GM18502 (cell line): ENCODE data around the gene SLC11A2.
"Not testable (repeated sequence)": the region's sequence is repeated elsewhere in the genome, so short reads cannot be mapped to it uniquely, and the experiment has no call there.

ENCODE experiments used
- ATAC-seq: cut with Tn5 transposase; IDR thresholded peaks from one replicate; pipeline ENCODE4 v1.9.1; 2021; ENCODE audit warnings: mild to moderate bottlenecking; ENCODE audit not compliant: unreplicated experiment, poor library complexity

The SLC11A2 gene

GRCh38 chr12:50999093-50999492, 27.1 kb downstream of the SLC11A2 start:
- ATAC-seq = no peak

GRCh38 chr12:50992819-50993218, 33.4 kb downstream of the SLC11A2 start:
- ATAC-seq = no peak

- no peak for ATAC-seq
Observed at GRCh38 chr12:50991291-50991690, 34.9 kb downstream of the SLC11A2 start.

GRCh38 chr12:50990791-50991190, 35.4 kb downstream of the SLC11A2 start:
- no peak for ATAC-seq

GRCh38 chr12:50990147-50990727, 35.9 kb downstream of the SLC11A2 start:
- no peak for ATAC-seq

- ATAC-seq = no peak
Observed at GRCh38 chr12:50988871-50989270, 37.3 kb downstream of the SLC11A2 start.

GRCh38 chr12:50988051-50988450, 38.1 kb downstream of the SLC11A2 start:
- no peak for ATAC-seq

GRCh38 chr12:50986966-50987737, 39.0 kb downstream of the SLC11A2 start:
- ATAC-seq = no peak

GRCh38 chr12:50985322-50985721, 40.9 kb downstream of the SLC11A2 start:
- ATAC-seq = no peak

- no peak for ATAC-seq
Observed at GRCh38 chr12:50984586-50985298, 41.4 kb downstream of the SLC11A2 start.

- ATAC-seq = no peak
Observed at GRCh38 chr12:50981319-50982239, 44.6 kb downstream of the SLC11A2 start.

GRCh38 chr12:50980545-50980944, 45.6 kb downstream of the SLC11A2 start:
- no peak for ATAC-seq

- no peak for ATAC-seq
Observed at GRCh38 chr12:50979369-50980052, 46.7 kb downstream of the SLC11A2 start.

- no peak for ATAC-seq
Observed at GRCh38 chr12:50971946-50972345, 54.2 kb downstream of the SLC11A2 start.

- no peak for ATAC-seq
Observed at GRCh38 chr12:50964432-50964831, 61.8 kb downstream of the SLC11A2 start.

GRCh38 chr12:50961708-50962107, 64.5 kb downstream of the SLC11A2 start:
- no peak for ATAC-seq

- ATAC-seq = no peak
Observed at GRCh38 chr12:50960130-50960529, 66.1 kb downstream of the SLC11A2 start.

- ATAC-seq = no peak
Observed at GRCh38 chr12:50955697-50956096, 70.5 kb downstream of the SLC11A2 start.

GRCh38 chr12:50955288-50955687, 70.9 kb downstream of the SLC11A2 start:
- ATAC-seq = no peak

GRCh38 chr12:50954789-50955188, 71.4 kb downstream of the SLC11A2 start:
- ATAC-seq = not testable (repeated sequence)
